ENCODE measurements around the gene RFTN2. TPM values are rescaled to one million over a fixed set of nuclear protein-coding genes. Genes with fewer than 3 reads are reported as not detected.

The RFTN2 gene
- polyA plus RNA-seq, 1 of the 3 experiments (the other 2 are of a cell fraction): 0.05 TPM

- ChIA-PET CTCF (no interaction called here), POLR2A (no interaction called here)
- H3K9me2 ChIP-seq: no peaks in the 10 kb centered on the region
- H3K4me3 ChIP-seq (ENCODE audit: low read depth in 2 of 2, low read length in 1 of 2): no peak overlapping the region
- H2AFZ ChIP-seq (ENCODE audit: low read depth): no peak overlapping the region
- no peak overlapping the region for H3K4me2 ChIP-seq
- H3F3A ChIP-seq (replicated peaks; ENCODE audit: insufficient read depth): peaks cover under 1% of the 10 kb centered on the region
- no peaks in the 10 kb centered on the region for H4K20me1 ChIP-seq (ENCODE audit: insufficient read depth)
- no peaks in the 10 kb centered on the region for H3K27me3 ChIP-seq (ENCODE audit: insufficient read depth)
- H3K9me3 ChIP-seq: no peaks in the 10 kb centered on the region
- TF ChIP-seq IRF3 (IDR thresholded peaks at IDR 0.05; ENCODE audit: low read depth, low read length): no peak
- no peak for TF ChIP-seq RAD21 (IDR thresholded peaks at IDR 0.05; ENCODE audit: low read length)
- TF ChIP-seq USF1 (IDR thresholded peaks at IDR 0.05; ENCODE audit: borderline replicate concordance, low read depth): no peak
- no peak for TF ChIP-seq FOXJ3 (CRISPR knock-in tag; IDR thresholded peaks at IDR 0.05)
- TF ChIP-seq REST (IDR thresholded peaks at IDR 0.05; ENCODE audit: low read depth, low read length): no peak
- TF ChIP-seq SMC3 (IDR thresholded peaks at IDR 0.05; ENCODE audit: low read depth, low read length): no peak
- no peak for TF ChIP-seq EZH2phosphoT487 (IDR thresholded peaks at IDR 0.05; ENCODE audit: borderline replicate concordance, low read depth)
- TF ChIP-seq POLR2AphosphoS5 (IDR thresholded peaks at IDR 0.05; ENCODE audit: low read depth, low read length): no peak
- no peak for TF ChIP-seq SIN3A (IDR thresholded peaks at IDR 0.05; ENCODE audit: borderline replicate concordance, low read depth, low read length)
- H3K79me2 ChIP-seq (ENCODE audit: insufficient read depth): no peaks in the 10 kb centered on the region
- H3K27ac ChIP-seq (ENCODE audit: low read depth in 2 of 2, low read length in 1 of 2): no peak overlapping the region
- peaks cover 0 to 5% of the 10 kb centered on the region in 2 experiments; a peak in 2 of 4 replicates for H3K4me1 ChIP-seq (ENCODE audit: control insufficient read depth in 1 of 2, insufficient read depth in 2 of 2, low read depth in 1 of 2, low read length in 1 of 2)
- WGBS (ENCODE audit: low lambda C conversion rate): 28% methylated on average over 1 of the region's 1 CpG
- H3K36me3 ChIP-seq (replicated peaks in 1 of 2; ENCODE audit: control insufficient read depth in 1 of 2, insufficient read depth in 2 of 2, low read length in 1 of 2): no peaks in the 10 kb centered on the region
- no peak overlapping the region for H3K9ac ChIP-seq
- no peak for DNase-seq
These were observed 3.0 kb downstream of the RFTN2 start for GRCh38 chr2:197672371-197672893.

DNA sequence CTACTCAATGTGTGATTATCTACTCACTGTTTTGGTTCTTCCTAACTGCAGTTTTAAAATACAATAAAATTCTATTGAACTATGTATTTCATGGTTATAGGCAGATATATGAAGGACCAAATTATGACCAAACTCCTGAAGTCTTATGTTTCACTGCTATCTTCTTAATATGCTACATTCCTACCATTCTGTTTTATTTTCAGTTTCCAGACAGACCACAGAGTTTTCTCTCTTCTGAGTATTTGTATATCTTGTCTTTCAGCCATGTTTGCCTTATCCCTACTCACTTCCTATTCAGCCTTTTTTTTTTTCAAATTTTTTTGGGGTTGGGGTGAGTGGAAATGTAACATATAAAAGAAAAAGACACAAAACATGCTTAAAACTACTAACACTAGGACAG lies 6.3 kb downstream of the RFTN2 start:
- no peaks in the 10 kb centered on the region for H3K9me3 ChIP-seq
- H3K4me1 ChIP-seq (ENCODE audit: control insufficient read depth in 1 of 2, insufficient read depth in 2 of 2, low read depth in 1 of 2, low read length in 1 of 2): no peaks in the 10 kb centered on the region; a peak in 1 of 4 replicates
- ChIA-PET POLR2A (no interaction called here), CTCF (no interaction called here)
- no peak overlapping the region for H3K4me2 ChIP-seq
- DNase-seq: no peak
- H3K79me2 ChIP-seq (ENCODE audit: insufficient read depth): no peaks in the 10 kb centered on the region
- no peaks in the 10 kb centered on the region for H4K20me1 ChIP-seq (ENCODE audit: insufficient read depth)
- no peak overlapping the region for H3K27ac ChIP-seq (ENCODE audit: low read depth in 2 of 2, low read length in 1 of 2)
- no peaks in the 10 kb centered on the region for H3K27me3 ChIP-seq (ENCODE audit: insufficient read depth)
- H2AFZ ChIP-seq (ENCODE audit: low read depth): no peak overlapping the region
- no peak for TF ChIP-seq TAF1 (IDR thresholded peaks at IDR 0.05; ENCODE audit: borderline replicate concordance, low read depth, low read length)
- no peak for TF ChIP-seq REST (IDR thresholded peaks at IDR 0.05; ENCODE audit: low read depth, low read length)
- TF ChIP-seq CHD2 (IDR thresholded peaks at IDR 0.05; ENCODE audit: low read length, partially characterized antibody): no peak
- H3K36me3 ChIP-seq (replicated peaks in 1 of 2; ENCODE audit: control insufficient read depth in 1 of 2, insufficient read depth in 2 of 2, low read length in 1 of 2): no peaks in the 10 kb centered on the region
- no peak overlapping the region for H3K9ac ChIP-seq
- no peaks in the 10 kb centered on the region for H3F3A ChIP-seq (replicated peaks; ENCODE audit: insufficient read depth)
- H3K4me3 ChIP-seq (ENCODE audit: low read depth in 2 of 2, low read length in 1 of 2): no peak overlapping the region
- no peaks in the 10 kb centered on the region for H3K9me2 ChIP-seq

Measured in SK-N-SH (cell line).